Left kidney (tissue), 2 donors: Measurements from ENCODE around the gene C17orf58. TPM values are rescaled to one million over a fixed set of nuclear protein-coding genes. Genes with fewer than 3 reads are reported as not detected.
"Not testable (repeated sequence)": the region's sequence is repeated elsewhere in the genome, so short reads cannot be mapped to it uniquely, and the experiment has no call there.

Source experiments
- DNase-seq: peaks from one replicate; pipeline ENCODE4 v3.0.0-alpha.2; 2013
- polyA plus RNA-seq: library from polyadenylated mRNA; unstranded; fragments of 120-200 nt; gene quantifications from one replicate; pipeline ENCODE4 v1.2.1, GENCODE V29; 2013; ENCODE audit not compliant: insufficient read length

C17orf58 gene
- polyA plus RNA-seq, 1 donor = 17.6 TPM

DNA sequence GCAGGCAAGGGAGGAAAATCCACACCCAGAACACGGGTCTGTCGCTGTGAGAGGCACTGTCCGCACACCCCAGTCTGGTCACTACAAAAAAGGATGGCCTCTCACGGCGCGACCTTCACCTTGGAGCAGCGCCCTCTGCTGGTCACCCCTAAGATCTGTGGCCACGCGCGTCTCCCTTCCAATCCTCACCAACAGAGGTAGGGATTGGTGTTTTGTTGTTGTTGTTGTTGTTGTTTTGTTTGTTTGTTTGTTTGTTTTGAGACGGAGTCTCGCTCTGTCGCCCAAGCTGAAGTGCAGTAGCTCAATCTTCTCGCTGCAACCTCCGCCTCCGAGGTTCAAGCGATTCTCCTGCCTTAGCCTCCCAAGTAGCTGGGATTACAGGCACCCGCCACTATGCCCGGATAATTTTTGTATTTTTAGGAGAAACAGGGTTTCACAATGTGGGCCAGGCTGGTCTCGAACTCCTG, 15.0 kb upstream of the C17orf58 start:
- no peak for DNase-seq

DNA sequence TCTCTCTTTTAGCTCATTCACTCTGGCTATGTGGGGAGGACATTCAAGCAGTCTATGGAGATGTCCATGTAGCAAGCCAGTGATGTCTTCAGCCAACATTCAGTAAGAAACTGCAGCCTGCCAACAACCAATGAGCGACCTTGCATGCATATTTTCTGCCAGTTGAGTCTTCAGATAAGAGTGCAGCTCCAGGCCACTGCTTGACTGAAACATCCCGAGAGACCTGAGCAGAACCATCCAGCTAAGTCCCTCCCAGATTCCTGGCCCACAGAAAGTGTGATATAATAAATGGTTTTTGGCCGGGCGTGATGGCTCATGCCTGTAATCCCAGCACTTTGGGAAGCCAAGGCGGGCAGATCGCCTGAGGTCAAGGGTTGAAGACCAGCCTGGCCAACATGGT, 10.5 kb upstream of the C17orf58 start:
- DNase-seq = no peak

DNA sequence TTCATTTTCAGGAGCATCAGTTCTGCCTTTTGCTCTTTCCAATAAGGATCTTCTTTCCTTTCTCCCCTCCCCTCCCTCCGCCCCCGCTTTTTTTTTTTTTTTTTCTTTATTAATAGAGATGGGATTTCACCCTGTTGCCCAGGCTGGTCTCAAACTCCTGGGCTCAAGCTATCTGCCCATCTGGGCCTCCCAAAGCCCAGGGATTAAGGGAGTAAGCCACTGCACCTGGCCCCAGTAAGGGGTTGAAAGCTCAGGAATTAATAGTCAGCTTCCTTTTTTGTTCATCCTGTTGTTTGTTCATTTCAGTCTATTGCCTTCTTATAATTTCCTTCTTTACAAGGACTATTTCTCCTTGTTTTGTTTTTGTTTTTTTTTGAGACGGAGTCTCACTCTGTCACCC, 7.9 kb upstream of the C17orf58 start:
- no peak for DNase-seq

DNA sequence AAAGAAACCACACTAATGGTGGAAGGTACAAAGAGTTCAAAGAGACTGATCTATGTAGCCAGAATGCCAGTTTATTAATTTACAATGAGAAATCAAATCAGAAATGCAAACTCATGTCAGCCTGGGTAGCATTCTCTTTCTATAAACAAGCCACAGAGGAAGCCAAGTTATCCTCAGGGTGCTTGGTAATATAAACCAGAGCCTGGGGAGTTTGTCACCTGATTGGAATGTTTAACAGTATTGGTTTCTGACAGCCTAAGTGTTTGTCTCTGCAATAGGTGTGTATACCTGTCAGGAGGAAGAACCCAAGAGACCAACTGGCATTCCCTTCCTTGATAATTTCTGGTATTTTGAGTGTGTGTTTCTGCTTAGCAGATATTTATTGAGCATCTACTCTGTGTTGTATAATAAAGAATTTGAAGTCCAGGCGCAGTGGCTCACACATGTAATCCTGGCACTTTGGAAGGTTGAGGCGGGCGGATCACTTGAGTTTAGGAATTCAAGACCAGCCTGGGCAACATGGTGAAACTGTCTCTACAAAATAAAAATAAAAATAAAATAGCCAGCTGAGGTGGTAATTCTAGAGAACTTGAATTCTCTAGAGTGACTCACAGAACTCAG, 3.1 kb upstream of the C17orf58 start:
- DNase-seq = no peak

DNA sequence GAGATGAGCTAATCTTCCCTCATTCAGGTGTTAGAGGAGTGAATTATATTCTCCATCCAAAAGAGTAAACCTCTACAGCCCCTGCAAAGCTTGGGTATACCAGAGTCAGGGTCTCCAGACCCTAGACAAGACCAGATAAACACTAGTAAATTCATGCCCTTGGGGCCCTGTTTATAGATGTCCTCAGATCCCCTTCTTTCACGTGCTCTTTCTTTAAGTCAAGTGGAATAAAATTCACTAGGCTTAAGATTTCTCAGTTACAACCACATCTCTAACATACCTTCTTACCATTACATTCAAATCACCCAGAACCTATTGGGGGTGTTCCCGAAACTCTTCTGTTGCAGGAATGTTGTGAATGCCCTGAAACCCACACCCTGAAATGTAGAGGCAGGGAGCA, 2.2 kb upstream of the C17orf58 start:
- no peak for DNase-seq

DNA sequence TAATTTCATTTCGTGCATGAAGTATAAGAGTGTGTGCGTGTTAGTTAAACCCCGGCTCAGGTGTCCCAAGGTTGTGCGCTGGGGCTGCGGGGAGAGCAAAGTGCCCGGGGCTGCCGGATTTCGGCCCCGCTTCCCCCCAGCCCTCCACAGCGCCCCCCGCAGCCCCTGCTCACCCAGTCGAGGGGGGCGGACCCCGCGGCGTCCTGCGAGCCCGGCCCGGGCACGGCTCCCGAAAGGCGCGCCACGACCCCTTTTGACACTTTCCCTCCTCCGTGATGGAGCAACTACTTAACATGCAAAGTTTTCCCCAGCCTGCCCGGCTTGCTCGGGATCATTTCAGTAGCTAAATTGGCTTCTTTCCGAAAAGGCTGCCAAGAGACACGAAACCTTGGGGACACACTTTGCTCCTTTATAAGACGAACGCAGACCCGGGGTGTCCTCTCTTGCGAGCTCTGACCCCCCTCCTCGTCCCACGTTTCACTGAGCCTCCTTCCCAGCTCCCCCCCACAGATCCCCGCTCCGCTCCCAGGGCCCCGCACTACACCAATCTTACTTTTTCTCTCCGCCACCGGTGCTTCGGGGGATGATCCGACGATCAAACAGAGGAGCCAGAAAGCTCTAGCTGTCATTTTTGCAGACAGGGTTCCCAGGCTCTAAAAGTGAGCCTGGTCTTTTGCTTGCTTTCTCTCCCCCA, 552 bp downstream of the C17orf58 start:
- no peak for DNase-seq

DNA sequence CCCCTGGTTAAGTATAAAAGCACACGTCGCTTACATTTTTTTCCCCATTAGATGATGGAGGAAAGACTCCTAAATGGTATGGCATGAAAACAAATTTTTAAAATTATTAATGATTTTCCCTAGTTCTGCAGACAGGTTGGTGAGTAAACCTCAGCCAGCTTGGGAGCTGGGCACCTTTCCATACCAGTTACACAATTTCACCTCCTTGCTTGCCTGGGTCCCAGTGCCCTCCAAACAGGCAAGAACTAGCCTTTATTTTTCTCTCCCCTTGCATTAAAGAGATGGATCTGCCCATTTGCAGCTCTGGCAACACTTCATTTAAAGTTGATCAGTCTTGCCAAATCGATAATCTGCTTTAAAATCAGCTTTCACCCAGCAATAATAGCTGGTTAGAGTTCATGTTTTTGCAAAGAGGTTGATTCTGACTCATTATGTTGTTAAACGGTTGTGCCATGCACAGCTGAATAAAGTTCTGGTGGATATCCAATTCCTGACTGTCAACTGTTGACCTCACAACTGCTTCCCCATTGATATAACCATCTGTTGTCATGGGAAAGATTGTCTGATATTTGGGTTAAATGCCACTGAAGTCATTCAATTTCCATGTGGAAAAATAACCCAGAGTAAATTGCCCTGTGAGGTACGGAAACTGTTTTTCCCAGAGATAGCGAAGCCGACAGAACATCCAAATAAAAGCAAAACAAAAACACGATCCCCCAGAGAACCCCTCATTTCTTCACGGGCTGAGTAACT, 1.3 kb downstream of the C17orf58 start:
- no peak for DNase-seq

DNA sequence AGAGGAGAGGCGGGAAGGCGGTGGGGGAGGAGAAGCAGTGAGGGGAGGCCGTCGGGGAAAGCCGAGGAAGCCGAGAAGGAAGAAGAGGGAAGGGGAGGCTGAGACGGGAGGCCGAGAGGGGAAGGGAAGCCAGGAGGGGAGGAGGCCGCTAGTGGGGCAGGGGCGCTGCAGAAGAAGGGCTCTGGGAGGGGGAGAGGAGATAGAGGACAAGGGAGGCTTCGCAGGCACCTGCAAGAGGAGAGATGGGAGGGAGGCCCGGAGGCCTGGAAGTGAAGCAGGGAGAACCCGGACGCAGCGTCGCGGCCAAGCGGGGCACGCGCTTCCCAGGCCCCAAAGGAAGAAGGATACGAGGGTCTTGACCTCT, 2.3 kb downstream of the C17orf58 start:
- DNase-seq = no peak

DNA sequence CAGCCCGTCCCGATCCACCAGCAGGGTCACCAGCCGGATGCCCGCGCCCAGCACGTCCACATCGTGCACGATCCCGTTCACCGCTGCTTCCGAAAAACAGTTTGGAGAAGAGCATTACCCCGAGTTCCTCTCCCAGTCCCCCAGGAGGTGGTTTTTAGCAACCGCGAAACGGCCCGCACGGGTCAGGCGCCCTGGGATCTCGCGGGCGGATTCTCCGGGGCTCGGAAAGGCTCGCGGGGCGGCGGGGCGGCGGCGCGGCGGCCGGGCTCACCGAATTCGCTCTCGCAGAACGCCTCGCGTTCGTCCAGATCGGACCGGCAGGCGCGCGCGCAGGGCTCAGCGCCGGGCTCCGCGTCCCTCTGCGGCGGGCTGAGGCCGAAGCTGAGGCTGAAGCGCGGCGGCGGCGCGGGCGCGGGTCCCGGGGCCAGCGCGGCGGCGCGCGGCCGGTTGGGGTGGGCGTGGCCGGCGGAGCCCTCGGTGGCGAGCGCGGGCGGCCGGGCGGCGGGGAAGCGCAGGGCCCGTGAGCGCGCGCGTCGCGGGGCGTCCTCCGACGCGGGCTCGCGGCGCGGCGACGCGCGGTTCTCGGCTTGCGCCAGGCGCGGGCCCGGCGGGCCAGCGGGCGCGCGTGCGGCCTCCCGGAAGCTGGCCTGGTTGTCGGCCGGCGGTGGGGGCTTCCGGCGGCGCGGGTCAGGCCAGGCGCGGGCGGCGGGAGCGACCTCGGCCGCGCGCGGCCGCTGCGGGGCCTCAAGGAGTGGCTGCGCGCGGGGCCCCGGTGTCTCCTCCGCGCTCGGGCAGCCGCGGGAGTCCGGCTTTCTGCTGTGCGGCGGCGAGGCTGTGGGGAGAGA, 2.9 kb downstream of the C17orf58 start:
- DNase-seq = peak; percentile 83

DNA sequence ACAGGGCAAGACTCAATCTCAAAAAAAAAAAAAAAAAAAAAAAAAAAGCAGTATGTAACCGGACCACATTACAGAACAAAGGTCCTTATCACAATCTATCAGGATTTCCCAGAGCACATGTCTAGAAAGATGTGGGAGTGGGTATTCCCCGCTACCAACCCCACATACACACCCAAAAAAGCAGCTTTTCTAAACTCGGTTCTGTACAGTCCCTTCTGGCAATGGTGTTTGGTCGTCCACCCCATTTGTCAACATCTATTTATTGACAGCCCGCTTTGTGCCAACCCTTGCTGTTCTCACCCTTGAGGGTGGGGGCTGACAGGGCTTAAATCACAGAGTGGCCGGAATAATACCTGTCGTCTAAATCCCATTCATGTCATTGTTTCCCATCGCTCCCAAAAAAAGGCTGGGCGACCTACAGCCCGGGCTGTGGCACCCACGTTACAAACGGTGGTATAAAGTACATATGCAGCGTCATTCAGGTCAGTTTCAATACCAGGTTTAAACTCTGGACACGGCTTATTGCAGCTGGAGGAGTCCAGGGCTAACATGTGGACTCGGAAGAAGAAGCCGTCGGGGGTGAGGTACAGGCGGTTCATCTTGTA, 3.6 kb downstream of the C17orf58 start:
- DNase-seq = no peak

DNA sequence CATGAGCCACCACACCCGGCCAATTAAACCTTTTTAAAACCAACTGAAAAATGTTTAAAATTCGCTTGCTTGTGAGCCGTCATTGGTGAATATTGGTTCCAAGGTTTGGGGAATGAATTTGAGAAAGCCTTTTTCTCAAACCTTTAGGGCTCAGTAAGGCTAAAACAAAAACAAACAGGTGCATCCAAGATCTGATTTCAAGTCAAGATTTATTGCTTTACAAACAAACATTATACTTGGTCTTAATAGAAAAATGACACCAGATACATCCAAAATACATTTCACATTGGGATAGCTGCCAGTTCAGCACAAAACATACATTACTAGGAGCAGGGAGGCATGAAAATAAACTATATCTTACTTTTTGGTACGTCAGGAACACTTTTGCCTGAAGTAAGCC, 5.4 kb downstream of the C17orf58 start:
- no peak for DNase-seq

DNA sequence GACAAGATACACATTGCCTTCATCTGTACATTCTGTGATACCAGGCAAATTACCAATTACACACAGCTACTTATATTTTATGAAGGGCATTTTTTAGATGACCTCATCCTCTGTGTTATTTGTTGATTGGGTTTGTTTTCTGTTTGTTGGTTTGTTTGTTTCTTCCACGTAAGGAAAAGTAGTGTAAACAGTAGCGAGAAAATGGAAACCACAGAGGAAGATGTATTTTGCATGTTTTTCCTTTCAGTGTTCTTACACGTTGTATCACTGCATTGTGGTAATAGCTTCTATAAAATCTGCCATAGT, 12.9 kb downstream of the C17orf58 start:
- no peak for DNase-seq

DNA sequence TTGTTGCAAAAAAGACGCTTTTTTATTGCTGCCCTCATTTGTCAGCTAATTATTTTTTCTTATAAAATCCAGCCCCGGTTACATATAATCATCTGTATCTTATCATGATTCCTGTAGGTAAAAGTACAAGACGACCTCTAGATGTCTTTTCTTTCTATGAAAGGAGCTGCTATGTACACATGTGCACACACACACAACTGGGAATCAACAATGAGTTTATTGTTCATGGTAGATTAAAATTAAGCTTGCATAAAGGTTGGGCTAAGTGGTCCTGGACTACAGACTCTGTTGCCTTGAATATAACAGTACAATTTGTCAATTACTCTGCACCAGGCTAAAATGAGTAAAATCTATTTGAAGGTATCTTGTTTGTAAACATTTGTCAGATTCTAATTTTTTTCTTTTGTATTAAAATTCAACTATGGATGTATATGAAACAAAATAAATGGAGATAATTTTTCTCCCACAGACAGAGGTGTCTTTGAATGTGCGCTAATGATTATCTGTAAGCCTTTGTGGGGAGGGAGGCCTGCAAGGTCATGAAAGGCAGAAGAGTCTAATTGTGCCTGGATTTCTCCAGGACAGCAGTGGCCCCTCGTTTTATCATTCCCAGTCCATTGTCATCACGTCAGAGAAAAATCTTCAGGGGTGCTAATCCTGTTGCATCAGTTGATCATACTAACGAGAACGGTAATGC, 13.4 kb downstream of the C17orf58 start:
- no peak for DNase-seq

DNA sequence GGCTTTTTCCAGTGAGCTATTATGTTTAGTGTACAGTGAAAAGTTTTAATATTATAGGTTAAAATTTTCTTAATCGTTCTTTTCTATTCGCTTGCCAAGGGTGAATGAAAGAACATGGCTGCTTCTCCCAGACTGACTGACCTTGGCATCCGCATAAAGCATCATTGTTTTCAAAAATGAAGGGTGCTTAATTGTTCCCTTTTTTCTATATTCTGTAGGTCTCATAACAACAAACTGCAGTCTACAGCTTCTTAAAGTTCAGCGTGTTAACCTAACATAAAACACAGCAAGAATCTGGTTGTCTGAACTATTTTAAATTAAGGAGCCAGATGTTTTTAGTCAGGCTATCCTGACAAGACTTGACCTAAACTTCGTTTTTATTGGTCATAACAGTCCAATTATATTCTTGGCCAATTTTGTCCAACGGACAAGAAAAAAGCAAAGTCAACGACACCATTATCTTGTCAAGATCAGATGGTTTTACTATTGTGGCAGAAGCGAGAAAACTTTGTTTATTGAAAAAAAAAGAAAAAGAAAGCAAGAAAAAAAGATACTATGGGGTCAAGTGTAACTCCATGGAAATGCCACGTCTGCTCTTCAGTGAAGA, 14.1 kb downstream of the C17orf58 start:
- peak; percentile 58 for DNase-seq

DNA sequence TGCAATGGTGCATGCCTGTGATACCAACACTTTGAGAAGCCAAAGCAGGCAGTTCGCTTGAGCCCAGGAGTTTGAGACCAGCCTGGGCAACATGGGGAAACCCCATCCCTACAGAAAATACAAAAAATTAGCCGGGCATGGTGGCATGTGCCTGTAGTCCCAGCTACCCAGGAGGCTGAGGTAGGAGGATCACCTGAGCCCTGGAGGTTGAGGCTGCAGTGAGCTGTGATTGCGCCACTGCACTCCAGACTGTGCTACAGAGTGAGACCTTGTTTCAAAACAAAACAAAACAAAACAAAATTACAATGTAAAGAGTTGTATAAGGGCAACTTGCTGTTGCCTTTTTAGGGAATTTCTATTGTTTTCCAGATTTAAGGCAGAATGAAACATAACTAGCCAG, 15.4 kb downstream of the C17orf58 start:
- DNase-seq = not testable (repeated sequence)

DNA sequence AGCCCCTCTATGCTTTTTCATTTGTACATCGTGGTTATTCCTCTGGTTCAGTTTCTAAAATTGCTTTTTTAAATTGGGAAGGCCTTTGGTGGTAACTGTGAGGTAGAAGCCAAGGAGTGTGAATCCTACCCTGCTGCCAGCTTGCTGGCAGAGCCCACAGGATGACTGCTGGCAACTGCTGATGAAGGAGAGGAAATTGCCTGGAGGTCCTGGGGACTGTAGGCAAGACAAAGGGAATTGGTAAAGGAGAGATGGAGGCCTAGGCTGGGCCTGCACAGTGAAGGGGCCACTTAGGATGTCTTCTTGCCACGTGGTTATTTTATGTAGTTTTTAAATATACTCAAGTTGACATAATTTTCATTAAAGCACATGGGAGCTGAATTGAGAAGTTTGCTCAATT, 15.8 kb downstream of the C17orf58 start:
- no peak for DNase-seq

DNA sequence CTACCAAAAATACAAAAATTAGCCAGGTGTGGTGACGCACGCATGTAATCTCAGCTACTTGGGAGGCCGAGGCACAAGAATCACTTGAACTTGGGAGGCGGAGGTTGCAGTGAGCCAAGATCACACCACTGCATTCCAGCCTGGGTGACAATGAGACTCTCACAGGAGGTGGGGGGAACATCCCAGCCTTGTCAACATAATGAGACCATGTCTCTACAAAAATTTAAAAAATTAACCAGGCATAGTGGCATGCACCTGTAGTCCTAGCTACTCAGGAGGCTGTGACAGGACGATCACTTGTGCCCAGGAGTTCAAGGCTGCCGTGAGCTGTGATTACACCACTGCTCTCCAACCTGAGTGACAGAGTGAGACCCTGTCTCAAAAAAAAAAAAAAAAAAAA, 20.0 kb downstream of the C17orf58 start:
- DNase-seq = not testable (repeated sequence)

DNA sequence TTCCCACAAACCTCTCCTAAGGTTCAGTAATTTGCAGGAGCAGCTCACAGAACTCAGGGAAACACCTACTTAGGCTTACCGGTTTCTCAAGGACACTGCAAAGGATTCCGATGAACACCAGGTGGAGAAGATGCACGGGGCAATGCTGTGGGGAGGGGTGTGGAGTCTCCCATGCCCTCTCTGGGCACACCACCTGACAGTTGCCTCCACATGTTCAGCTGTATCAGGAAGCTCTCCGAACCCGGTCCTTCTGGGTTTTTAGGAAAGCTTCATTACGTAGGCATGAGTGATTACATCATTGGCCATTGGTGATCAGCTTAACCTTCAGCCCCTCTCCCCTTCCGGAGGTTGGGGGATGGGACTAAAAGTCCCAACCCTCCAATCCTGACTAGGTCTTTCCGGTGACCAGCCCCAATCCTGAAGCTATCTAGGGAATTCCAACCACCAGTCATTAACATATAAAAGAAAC, 21.6 kb downstream of the C17orf58 start:
- DNase-seq = no peak

DNA sequence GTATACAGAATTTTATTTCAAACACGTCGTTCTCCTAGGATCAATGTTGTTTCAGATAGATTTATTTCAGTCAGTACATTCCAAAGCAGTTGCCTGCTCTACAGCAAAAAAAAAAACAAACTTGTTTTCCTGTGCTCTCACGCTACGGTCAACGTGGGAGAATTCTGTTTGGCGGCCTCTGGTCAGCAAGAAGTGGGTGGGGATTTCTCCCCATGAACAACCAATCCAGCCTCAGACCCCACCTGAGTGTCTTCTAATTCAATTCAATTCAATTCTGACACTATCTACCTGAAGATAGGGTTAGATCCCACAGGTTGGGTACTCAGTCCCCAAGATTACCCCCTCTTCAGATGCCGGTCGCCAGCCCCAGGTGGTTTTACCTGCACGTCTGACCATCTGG, 22.1 kb downstream of the C17orf58 start:
- no peak for DNase-seq

DNA sequence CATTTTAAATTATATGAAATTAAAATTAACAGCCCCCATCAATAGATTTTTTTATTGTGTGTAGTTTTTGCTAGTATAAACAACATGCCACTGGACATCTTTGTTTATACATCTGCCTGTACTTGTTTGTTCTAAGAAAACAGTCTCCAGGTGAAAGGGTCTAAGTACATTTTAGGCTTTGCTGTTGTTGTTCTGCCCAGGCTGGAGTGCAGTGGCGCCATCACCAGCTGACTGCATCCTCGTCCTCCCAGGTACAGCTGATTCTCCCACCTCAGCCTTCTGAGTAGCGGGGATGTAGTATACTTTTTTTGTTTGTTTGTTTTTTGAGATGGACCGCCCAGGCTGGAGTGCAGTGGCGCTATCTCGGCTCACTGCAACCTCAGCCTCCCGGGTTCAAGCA, 25.5 kb downstream of the C17orf58 start:
- no peak for DNase-seq

DNA sequence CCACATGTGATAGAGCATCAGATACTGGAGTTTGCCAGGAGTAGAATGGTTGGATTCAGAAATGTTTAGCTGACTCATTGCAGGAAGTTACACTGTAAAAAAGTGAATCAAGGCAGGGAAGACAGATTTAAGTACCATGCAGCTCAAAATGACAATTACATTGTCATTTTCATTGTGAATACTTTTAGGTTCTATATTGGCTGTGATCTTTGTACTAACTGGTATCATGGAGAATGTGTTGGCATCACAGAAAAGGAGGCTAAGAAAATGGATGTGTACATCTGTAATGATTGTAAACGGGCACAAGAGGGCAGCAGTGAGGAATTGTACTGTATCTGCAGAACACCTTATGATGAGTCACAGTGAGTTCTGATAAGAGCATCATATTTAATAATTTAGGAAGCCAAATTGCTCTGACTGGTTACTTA, 33.1 kb downstream of the C17orf58 start:
- peak; percentile 53 for DNase-seq
